H1 (cell line): Measurements from ENCODE around the gene SH2B3. TPM values are rescaled to one million over a fixed set of nuclear protein-coding genes. Genes with fewer than 3 reads are reported as not detected.

Experiments used
- CTCF ChIA-PET: fragments of 300-600 bp; sonication (Branson Sonifier 250); formaldehyde crosslinking; loops from one replicate; lab custom pipeline; 2021; ENCODE audit not compliant: partially characterized antibody; lab: Charles Lee
- POLR2A ChIA-PET: fragments of 300-600 bp; sonication (Branson Sonifier 250); formaldehyde crosslinking; loops from one replicate; lab custom pipeline; 2021; ENCODE audit warnings: inconsistent platforms; ENCODE audit not compliant: partially characterized antibody; lab: Charles Lee
- DNase-seq, 2 experiments: peaks; one replicate each; pipeline versions ENCODE4 v3.0.0 to v3.0.0-alpha.2; 2010 to 2022; ENCODE audit warnings: low spot score in 2 of 2, low read depth in 1 of 2, mixed read lengths in 1 of 2
- FAIRE-seq: peaks from 2 replicates; lab custom pipeline; 2011; peaks lifted over from hg19 to GRCh38; lab: Jason Lieb, UNC
- H2AFZ ChIP-seq: 2 replicates; pipeline ENCODE4 v1.8.1; 2012; ENCODE audit warnings: low read length, inconsistent platforms
- H2AK5ac ChIP-seq: 2 replicates; pipeline ENCODE4 v1.6.1; 2013; ENCODE audit warnings: low read depth, low read length
- H2BK120ac ChIP-seq: replicated peaks from 2 replicates; pipeline ENCODE3; 2013; ENCODE audit warnings: low read depth, low read length, inconsistent platforms
- H2BK12ac ChIP-seq: 2 replicates; pipeline ENCODE4 v1.6.1; 2013; ENCODE audit warnings: low read depth, low read length
- H2BK15ac ChIP-seq: 2 replicates; pipeline ENCODE4 v1.6.1; 2013; ENCODE audit warnings: low read length
- H2BK20ac ChIP-seq: 2 replicates; pipeline ENCODE4 v1.6.1; 2013; ENCODE audit warnings: low read length
- H2BK5ac ChIP-seq: 2 replicates; pipeline ENCODE4 v1.6.1; 2013; ENCODE audit warnings: low read depth, low read length
- H3K14ac ChIP-seq: 2 replicates; pipeline ENCODE4 v1.6.1; 2013; ENCODE audit warnings: inconsistent platforms; ENCODE audit not compliant: insufficient read length
- H3K18ac ChIP-seq: 2 replicates; pipeline ENCODE4 v1.6.1; 2013; ENCODE audit warnings: low read length; ENCODE audit errors: extremely low read depth
- H3K23ac ChIP-seq: 2 replicates; pipeline ENCODE4 v1.6.1; 2013; ENCODE audit warnings: inconsistent platforms; ENCODE audit not compliant: insufficient read length
- H3K23me2 ChIP-seq: 2 replicates; pipeline ENCODE4 v1.6.1; 2013; ENCODE audit warnings: low read depth, low read length
- H3K27ac ChIP-seq: 2 replicates; pipeline ENCODE4 v1.6.1; 2011; ENCODE audit warnings: low read depth, low read length, inconsistent platforms
- H3K27me3 ChIP-seq, 4 experiments: replicated peaks in 1 of 4; 1 replicate in 1 of 4; 2 replicates in 3 of 4; pipeline versions ENCODE4 v1.6.1 to v1.8.1; 2011 to 2013; ENCODE audit warnings: low read length in 3 of 4, mild to moderate bottlenecking in 3 of 4, inconsistent platforms in 2 of 4, mixed read lengths in 2 of 4, moderate library complexity in 1 of 4; ENCODE audit not compliant: control insufficient read depth in 3 of 4, insufficient read depth in 3 of 4; ENCODE audit errors: extremely low read depth in 1 of 4
- H3K36me3 ChIP-seq, 4 experiments: 2 replicates each; pipeline versions ENCODE4 v1.6.1 to v1.8.1; 2011 to 2013; ENCODE audit warnings: mild to moderate bottlenecking in 4 of 4, low read length in 3 of 4, moderate library complexity in 2 of 4, control low read depth in 1 of 4, inconsistent platforms in 1 of 4; ENCODE audit not compliant: insufficient read depth in 4 of 4, control insufficient read depth in 2 of 4
- H3K4ac ChIP-seq: replicated peaks from 2 replicates; pipeline ENCODE3; 2013; ENCODE audit warnings: low read length, low read depth, mixed read lengths, inconsistent platforms; ENCODE audit not compliant: insufficient read length
- H3K4me1 ChIP-seq, 4 experiments: replicated peaks in 1 of 4; 1 replicate in 1 of 4; 2 replicates in 3 of 4; pipeline versions ENCODE4 v1.6.1 to v1.8.1; 2011 to 2013; ENCODE audit warnings: low read length in 3 of 4, inconsistent platforms in 2 of 4, mixed read lengths in 1 of 4; ENCODE audit not compliant: insufficient read depth in 4 of 4, control insufficient read depth in 3 of 4
- H3K4me2 ChIP-seq, 2 experiments: 2 replicates each; pipeline versions ENCODE4 v1.6.1 to v1.8.1; 2011 to 2013; ENCODE audit warnings: low read depth in 2 of 2, low read length in 2 of 2, control low read depth in 1 of 2, inconsistent platforms in 1 of 2, mild to moderate bottlenecking in 1 of 2; ENCODE audit not compliant: insufficient read depth in 1 of 2
- H3K4me3 ChIP-seq, 4 experiments: fragments of 200-600, 300-600 bp in 1 of 4; sonication (generic), shearing (Covaris generic), sonication (Bioruptor Twin) in 1 of 4; 2 replicates each; pipeline versions ENCODE4 v1.5.1 to v1.8.1; 2011 to 2016; ENCODE audit warnings: low read length in 4 of 4, low read depth in 3 of 4, control low read depth in 2 of 4, inconsistent platforms in 2 of 4, mild to moderate bottlenecking in 2 of 4, mixed read lengths in 1 of 4, moderate library complexity in 1 of 4; ENCODE audit not compliant: insufficient read depth in 2 of 4; ENCODE audit errors: extremely low read depth in 1 of 4
- H3K56ac ChIP-seq: replicated peaks from 2 replicates; pipeline ENCODE3; 2013; ENCODE audit warnings: low read depth, mild to moderate bottlenecking, mixed read lengths, low read length, inconsistent platforms; ENCODE audit not compliant: insufficient read length
- H3K79me1 ChIP-seq: 2 replicates; pipeline ENCODE4 v1.6.1; 2013; ENCODE audit warnings: low read depth, low read length, control low read depth
- H3K79me2 ChIP-seq, 2 experiments: 2 replicates each; pipeline versions ENCODE4 v1.6.1 to v1.8.1; 2012 to 2013; ENCODE audit warnings: low read length in 2 of 2, mild to moderate bottlenecking in 2 of 2, inconsistent platforms in 1 of 2; ENCODE audit not compliant: insufficient read depth in 2 of 2, control insufficient read depth in 1 of 2
- H3K9ac ChIP-seq, 4 experiments: replicated peaks in 1 of 4; 1 replicate in 1 of 4; 2 replicates in 3 of 4; pipeline versions ENCODE4 v1.6.1 to v1.8.1; 2011 to 2013; ENCODE audit warnings: low read depth in 3 of 4, low read length in 3 of 4, control low read depth in 2 of 4, mild to moderate bottlenecking in 2 of 4, moderate library complexity in 2 of 4, inconsistent platforms in 1 of 4; ENCODE audit errors: extremely low read depth in 1 of 4
- H3K9me3 ChIP-seq, 2 experiments: 2 replicates each; pipeline versions ENCODE4 v1.6.1 to v1.8.1; 2012 to 2013; ENCODE audit warnings: mild to moderate bottlenecking in 2 of 2, moderate library complexity in 2 of 2, control low read depth in 1 of 2, inconsistent platforms in 1 of 2, low read depth in 1 of 2, low read length in 1 of 2, mixed read lengths in 1 of 2; ENCODE audit not compliant: insufficient read depth in 2 of 2
- H4K20me1 ChIP-seq, 2 experiments: replicated peaks in 1 of 2; 2 replicates each; pipeline versions ENCODE3 to v1.8.1; 2011 to 2013; ENCODE audit warnings: inconsistent platforms in 2 of 2, low read length in 2 of 2, mild to moderate bottlenecking in 1 of 2; ENCODE audit not compliant: insufficient read depth in 2 of 2, control insufficient read depth in 1 of 2
- H4K5ac ChIP-seq: 2 replicates; pipeline ENCODE4 v1.6.1; 2013; ENCODE audit warnings: low read length, low read depth, mixed read lengths, inconsistent platforms; ENCODE audit not compliant: insufficient read length
- H4K8ac ChIP-seq: 2 replicates; pipeline ENCODE4 v1.8.0; 2013; ENCODE audit warnings: mild to moderate bottlenecking, moderate library complexity, low read length, inconsistent platforms; ENCODE audit not compliant: insufficient read depth; ENCODE audit errors: extremely low read depth
- H4K91ac ChIP-seq: replicated peaks from 2 replicates; pipeline ENCODE3; 2013; ENCODE audit warnings: low read length, mixed read lengths, inconsistent platforms; ENCODE audit not compliant: insufficient read length
- CEBPB ChIP-seq: IDR thresholded peaks from 2 replicates; pipeline ENCODE4 v1.6.1; 2012; ENCODE audit warnings: low read depth, low read length
- EZH2 ChIP-seq: fragments of 200-600 bp; sonication (generic); IDR thresholded peaks from 2 replicates; pipeline ENCODE4 v1.7.1; 2012; ENCODE audit warnings: low read depth, mild to moderate bottlenecking, moderate library complexity, low read length, inconsistent platforms; ENCODE audit not compliant: severe bottlenecking
- HDAC2 ChIP-seq, 2 experiments: fragments of 300-600 bp in 1 of 2; sonication (generic) in 1 of 2; IDR thresholded peaks; 2 replicates each; pipeline ENCODE4 v1.6.1; 2011 to 2012; ENCODE audit warnings: low read depth in 2 of 2, low read length in 2 of 2, mild to moderate bottlenecking in 2 of 2, moderate library complexity in 2 of 2, borderline replicate concordance in 1 of 2, inconsistent platforms in 1 of 2
- HDAC6 ChIP-seq: IDR thresholded peaks from one replicate; pipeline ENCODE4 v1.7.1; 2012; ENCODE audit warnings: low read depth, mild to moderate bottlenecking, inconsistent platforms, low read length, moderate library complexity
- MAX ChIP-seq: IDR thresholded peaks from 2 replicates; pipeline ENCODE4 v1.6.1; 2012; ENCODE audit warnings: inconsistent platforms
- POLR2AphosphoS5 ChIP-seq: IDR thresholded peaks from 2 replicates; pipeline ENCODE4 v1.6.1; 2011; ENCODE audit warnings: low read depth, low read length
- RAD21 ChIP-seq, 2 experiments: IDR thresholded peaks in 1 of 2; conservative IDR thresholded peaks in 1 of 2; 2 replicates each; pipeline ENCODE4 v1.6.1; 2011; ENCODE audit warnings: low read depth in 2 of 2, low read length in 2 of 2, improper control_type of control experiment in 1 of 2, inconsistent platforms in 1 of 2, mild to moderate bottlenecking in 1 of 2, moderate library complexity in 1 of 2
- WGBS, 2 experiments: shearing (Covaris generic) in 1 of 2; methylation state at CpG; one replicate each; pipeline versions ENCODE4 v1.1.6 to v1.1.7; 2013 to 2015; ENCODE audit warnings: low lambda C conversion rate in 2 of 2, mixed read lengths in 2 of 2, inconsistent platforms in 1 of 2, low coverage in 1 of 2, missing lambda C conversion rate in 1 of 2; ENCODE audit not compliant: insufficient replicate concordance in 2 of 2, insufficient coverage in 1 of 2, insufficient read length in 1 of 2; ENCODE audit errors: extremely low coverage in 1 of 2, missing lambda C conversion rate in 1 of 2; 5-methylcytosine and 5-hydroxymethylcytosine counted together
- polyA plus RNA-seq, 7 experiments: library from polyadenylated mRNA; depleted of rRNA in 3 of 7; stranded (reverse) in 5 of 7; unstranded in 2 of 7; fragments of >200 nt in 5 of 7; fragments of 200-250 nt in 2 of 7; gene quantifications; 1 replicate in 5 of 7; 2 replicates in 1 of 7; 4 replicates in 1 of 7; pipeline versions ENCODE4 v1.2.1 to v1.2.3, GENCODE V29; 2011 to 2013; ENCODE audit warnings: missing spikeins in 2 of 7, mixed read lengths in 2 of 7
- total RNA-seq: library from RNA; stranded (reverse); fragmentation: NEBNext Ultra II Directional; extraction: Animal tissue kit (Norgen Biotek cat#: 25700); gene quantifications from 2 replicates; pipeline ENCODE4 v1.2.1, GENCODE V29; 2021

The SH2B3 gene
- total and polyA plus RNA-seq, 2 of the 8 experiments (the other 6 are each of a cell fraction or from before 2014, with no cell fraction given) = 20.8 to 34.1 TPM

GRCh38 chr12:111424189-111424792 lies 18.6 kb downstream of the SH2B3 start:
- DNase-seq = no peak
- CTCF ChIA-PET = interaction anchor here (0.6 to 11.1 kb wide), 14 partner anchors 8 to 397 kb away, joined by 3 to 189 read pairs (median 8); partner anchors contain the start of gene SH2B3

More at GRCh38 chr12:111424189-111424792, 18.6 kb downstream of the SH2B3 start:
- Histone ChIP-seq H3K27me3 (no peaks in the 10 kb centered on the region; a peak in 1 of 7 replicates), H3K23ac (no peak overlapping the region), H2BK120ac (no peak overlapping the region), H3K79me2 (peaks cover 4 to 63% of the 10 kb centered on the region in 2 experiments; a peak in 3 of 4 replicates), H2BK5ac (peak overlapping the region; percentile 56; the same call in 1 of the 2 replicates), H3K56ac (no peak overlapping the region), H2AK5ac (no peak overlapping the region), H3K9ac (0 out of 7 replicates have a peak overlapping the region, but pooled peaks of 2 of the 4 experiments have one; percentile 13 to 15), H4K5ac (no peak overlapping the region), H2BK15ac (0 out of 2 replicates have a peak overlapping the region, but pooled peaks have one; percentile 29), H3K4ac (peak overlapping the region; percentile 48), H4K91ac (no peak overlapping the region), H3K14ac (no peak overlapping the region), H3K79me1 (peaks cover 12% of the 10 kb centered on the region), H3K4me3 (no peak overlapping the region), H3K4me2 (no peak overlapping the region), H2BK12ac (no peak overlapping the region), H3K18ac (peak overlapping the region; percentile 71; the same call in 1 of the 2 replicates), H2BK20ac (peak overlapping the region; percentile 95; the same call in 1 of the 2 replicates), H4K20me1 (peaks cover 4 to 9% of the 10 kb centered on the region in 2 experiments), H3K4me1 (peaks cover 2 to 18% (median 12%) of the 10 kb centered on the region in 4 experiments), H4K8ac (peak overlapping the region; percentile 20), H3K36me3 (peaks cover 0 to 14% (median 0%) of the 10 kb centered on the region in 4 experiments; a peak in 2 of 8 replicates), H3K9me3 (no peaks in the 10 kb centered on the region), H3K27ac (no peak overlapping the region), H2AFZ (no peak overlapping the region), H3K23me2 (no peaks in the 10 kb centered on the region; the same call in 1 of the 2 replicates)
- POLR2A ChIA-PET = interaction anchor here (1.0 to 4.9 kb wide), 6 partner anchors 10 to 27 kb away, joined by 3 to 29 read pairs (median 14); no protein-coding TSS in a partner anchor
- 89% methylated on average over 11 of the region's 11 CpGs; no CpG with 5 or more reads in 1 of the 2 experiments for WGBS, 2 experiments
- FAIRE-seq = no peak
- TF ChIP-seq CEBPB (no peak), RAD21 (IDR thresholded peaks at IDR 0.05 in 1 of 2, conservative IDR thresholded peaks at IDR 0.05 in 1 of 2; ENCODE audit: low read depth in 2 of 2, low read length in 2 of 2) (no peak), POLR2AphosphoS5 (no peak), EZH2 (no peak), MAX (no peak), HDAC2 (IDR thresholded peaks at IDR 0.05; ENCODE audit: borderline replicate concordance in 1 of 2, low read depth in 2 of 2, low read length in 2 of 2) (no peak), HDAC6 (no peak)
